Coronary artery (tissue), 2 donors: ENCODE data around the gene GTF3C2.

ENCODE experiments used
- DNase-seq: peaks from one replicate; pipeline ENCODE4 v3.0.0-alpha.2; 2017; ENCODE audit warnings: low spot score
- H3K27ac ChIP-seq, 2 donors: fragments of 200-600 bp; sonication (generic); one replicate each; pipeline ENCODE4 v1.5.1; 2016 to 2019
- H3K4me3 ChIP-seq: fragments of 200-600 bp; sonication (generic); 2 replicates; pipeline ENCODE4 v1.5.1; 2016; ENCODE audit warnings: mild to moderate bottlenecking, moderate library complexity
- CTCF ChIP-seq: fragments of 200-600 bp; sonication (generic); IDR thresholded peaks from one replicate; pipeline ENCODE4 v1.5.1; 2019; ENCODE audit warnings: antibody characterized with exemption

The GTF3C2 gene

GRCh38 chr2:27356382-27357181 is at the start of gene GTF3C2:
Gene GTF3C2 (minus strand): TSS chr2:27356764. CDS start chr2:27343554, 13,210 bp downstream.
- peak; percentile 97 for DNase-seq
- Histone ChIP-seq H3K27ac (peak within 1 kb of the TSS; percentile 88 to 90), H3K4me3 (peak within 1 kb of the TSS; percentile 85)
- TF ChIP-seq CTCF, result no peak

GRCh38 chr2:27400348-27401135 is 44.0 kb upstream of the GTF3C2 start:
- DNase-seq, result no peak
- Histone ChIP-seq H3K4me3 (no peak overlapping the region), H3K27ac (no peak overlapping the region)
- no peak for TF ChIP-seq CTCF

GRCh38 chr2:27398962-27399361 is 42.4 kb upstream of the GTF3C2 start:
- Histone ChIP-seq H3K4me3 (no peak overlapping the region), H3K27ac (no peak overlapping the region)
- TF ChIP-seq CTCF, result no peak
- DNase-seq, result no peak

GRCh38 chr2:27393225-27393624 is 36.7 kb upstream of the GTF3C2 start:
- no peak for TF ChIP-seq CTCF
- Histone ChIP-seq H3K27ac (no peak overlapping the region), H3K4me3 (no peak overlapping the region)
- DNase-seq, result no peak

GRCh38 chr2:27390822-27391679 is 34.5 kb upstream of the GTF3C2 start:
- Histone ChIP-seq H3K27ac (no peak overlapping the region), H3K4me3 (no peak overlapping the region)
- DNase-seq, result no peak
- no peak for TF ChIP-seq CTCF

- Histone ChIP-seq H3K27ac (peak overlapping the region; percentile 81 to 96), H3K4me3 (peak overlapping the region; percentile 94)
- TF ChIP-seq CTCF, result no peak
- DNase-seq, result no peak
Measured at GRCh38 chr2:27381577-27382181, 25.1 kb upstream of the GTF3C2 start.
